Upper lobe of left lung (tissue), 6 donors: ENCODE results near the gene WFIKKN1. TPM values are rescaled to one million over a fixed set of nuclear protein-coding genes. Genes with fewer than 3 reads are reported as not detected.

Experiments used
- ATAC-seq, 2 donors: fragments of 200-7000 bp; cut with Tn5 transposase; one replicate each; pipeline ENCODE4 v1.9.1; 2022; ENCODE audit warnings: mild to moderate bottlenecking in 2 of 2, moderate library complexity in 2 of 2; ENCODE audit not compliant: low FRiP score in 2 of 2
- DNase-seq, 2 donors: peaks; one replicate each; pipeline ENCODE4 v3.0.0-alpha.2; 2019 to 2020
- H3K27ac ChIP-seq, 4 donors: fragments of 200-600 bp; sonication (generic); one replicate each; pipeline ENCODE4 v1.5.1; 2016 to 2019
- H3K27me3 ChIP-seq, 4 donors: fragments of 200-600 bp; sonication (generic); one replicate each; pipeline ENCODE4 v1.5.1; 2017 to 2019
- H3K36me3 ChIP-seq, 4 donors: fragments of 200-600 bp; sonication (generic); one replicate each; pipeline ENCODE4 v1.5.1; 2016 to 2019
- H3K4me1 ChIP-seq, 4 donors: fragments of 200-600 bp; sonication (generic); one replicate each; pipeline ENCODE4 v1.5.1; 2018 to 2019
- H3K4me3 ChIP-seq, 4 donors: fragments of 200-600 bp; sonication (generic); one replicate each; pipeline ENCODE4 v1.5.1; 2017 to 2019; ENCODE audit warnings: mild to moderate bottlenecking in 2 of 4, moderate library complexity in 1 of 4
- H3K9me3 ChIP-seq, 4 donors: fragments of 200-600 bp; sonication (generic); one replicate each; pipeline ENCODE4 v1.5.1; 2018 to 2019
- EP300 ChIP-seq, 4 donors: sonication (generic); formaldehyde crosslinking; IDR thresholded peaks; one replicate each; pipeline ENCODE4 v1.5.1; 2017; ENCODE audit warnings: antibody characterized with exemption in 4 of 4, control low read depth in 2 of 4
- POLR2A ChIP-seq, 4 donors: fragments of 450-650 bp; IDR thresholded peaks; one replicate each; pipeline ENCODE4 v1.5.1; 2016 to 2017; ENCODE audit warnings: antibody characterized with exemption in 4 of 4, mild to moderate bottlenecking in 2 of 4
- POLR2AphosphoS5 ChIP-seq, 2 donors: sonication (generic); formaldehyde crosslinking; IDR thresholded peaks; one replicate each; pipeline ENCODE4 v1.5.1; 2017; ENCODE audit warnings: antibody characterized with exemption in 2 of 2
- WGBS, 2 donors: methylation state at CpG; one replicate each; pipeline ENCODE4 v1.1.5; 2017 to 2018; 5-methylcytosine and 5-hydroxymethylcytosine counted together
- total RNA-seq, 6 donors: library from RNA; depleted of rRNA in 4 of 6; stranded (reverse); fragments of >200 nt in 4 of 6; gene quantifications; one replicate each; pipeline versions ENCODE4 v1.1.0 to v1.2.1, GENCODE V29; 2016 to 2021
- TF ChIP-seq, protein P1 (sequence below), 6 experiments: fragments of 450-650 bp in 4 of 6; fragments of 200-600 bp in 2 of 6; sonication (generic) in 2 of 6; IDR thresholded peaks; one replicate each; pipeline ENCODE4 v1.5.1; 2016 to 2019; ENCODE audit warnings: antibody characterized with exemption in 6 of 6
- donor health status: DM: no; HTN: no; CAD: no; lungs with moderate emphysema.
- donor health status: DM: no; HTN: yes; CAD: no; lungs with severe emphysema.

The WFIKKN1 gene
- total RNA-seq, 6 donors from 2014 or later, result 1.7 to 16.8 (median 5.8) TPM

GRCh38 chr16:652454-653305 is 21.9 kb downstream of the WFIKKN1 start:
- TF ChIP-seq, protein P1, sequence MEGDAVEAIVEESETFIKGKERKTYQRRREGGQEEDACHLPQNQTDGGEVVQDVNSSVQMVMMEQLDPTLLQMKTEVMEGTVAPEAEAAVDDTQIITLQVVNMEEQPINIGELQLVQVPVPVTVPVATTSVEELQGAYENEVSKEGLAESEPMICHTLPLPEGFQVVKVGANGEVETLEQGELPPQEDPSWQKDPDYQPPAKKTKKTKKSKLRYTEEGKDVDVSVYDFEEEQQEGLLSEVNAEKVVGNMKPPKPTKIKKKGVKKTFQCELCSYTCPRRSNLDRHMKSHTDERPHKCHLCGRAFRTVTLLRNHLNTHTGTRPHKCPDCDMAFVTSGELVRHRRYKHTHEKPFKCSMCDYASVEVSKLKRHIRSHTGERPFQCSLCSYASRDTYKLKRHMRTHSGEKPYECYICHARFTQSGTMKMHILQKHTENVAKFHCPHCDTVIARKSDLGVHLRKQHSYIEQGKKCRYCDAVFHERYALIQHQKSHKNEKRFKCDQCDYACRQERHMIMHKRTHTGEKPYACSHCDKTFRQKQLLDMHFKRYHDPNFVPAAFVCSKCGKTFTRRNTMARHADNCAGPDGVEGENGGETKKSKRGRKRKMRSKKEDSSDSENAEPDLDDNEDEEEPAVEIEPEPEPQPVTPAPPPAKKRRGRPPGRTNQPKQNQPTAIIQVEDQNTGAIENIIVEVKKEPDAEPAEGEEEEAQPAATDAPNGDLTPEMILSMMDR (IDR thresholded peaks at IDR 0.05), result no peak
- no peak for TF ChIP-seq POLR2A (IDR thresholded peaks at IDR 0.05)
- no peak for TF ChIP-seq EP300 (IDR thresholded peaks at IDR 0.05)
- no peak for TF ChIP-seq POLR2AphosphoS5 (IDR thresholded peaks at IDR 0.05)
- no peaks in the 10 kb centered on the region for H3K9me3 ChIP-seq
- no peak for ATAC-seq
- no peak for DNase-seq
- no peaks in the 10 kb centered on the region for H3K27me3 ChIP-seq
- no peak overlapping the region for H3K4me3 ChIP-seq
- WGBS, 2 donors, result 87 to 94% methylated on average over 18 to 24 of the region's 28 CpGs
- H3K27ac ChIP-seq, result no peak overlapping the region
- peaks cover 17 to 36% (median 20%) of the 10 kb centered on the region in 4 donors for H3K4me1 ChIP-seq
- peaks cover 0 to 36% (median 7%) of the 10 kb centered on the region in 4 donors for H3K36me3 ChIP-seq

DNA sequence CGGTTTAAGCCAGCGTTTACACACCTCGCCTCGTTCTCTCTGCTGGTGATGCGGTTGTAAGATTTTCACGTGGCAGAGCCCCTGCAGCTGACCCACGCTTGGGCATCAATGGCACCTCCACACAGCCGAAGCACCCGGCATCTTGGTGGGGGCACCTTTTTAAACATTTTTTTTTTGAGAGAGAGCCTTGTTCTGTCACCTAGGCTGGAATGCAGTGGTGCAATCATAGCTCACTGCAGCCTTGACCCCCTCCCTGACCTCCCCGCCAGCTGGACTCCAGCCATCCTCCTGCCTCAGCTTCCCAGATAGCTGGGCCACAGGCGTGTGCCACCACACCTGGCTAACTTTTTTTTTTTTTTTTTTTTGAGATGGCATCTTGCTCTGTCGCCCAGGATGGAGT is 23.2 kb downstream of the WFIKKN1 start:
- no peak for ATAC-seq
- H3K9me3 ChIP-seq, result no peaks in the 10 kb centered on the region
- H3K4me3 ChIP-seq, result no peak overlapping the region
- no peak overlapping the region for H3K27ac ChIP-seq
- no peak for DNase-seq
- no peaks in the 10 kb centered on the region for H3K27me3 ChIP-seq
- H3K4me1 ChIP-seq, result peaks cover 7 to 22% (median 11%) of the 10 kb centered on the region in 4 donors
- peaks cover 0 to 47% (median 14%) of the 10 kb centered on the region in 4 donors for H3K36me3 ChIP-seq
- WGBS, 2 donors, result 87 to 97% methylated on average over 12 of the region's 12 CpGs
- TF ChIP-seq, protein P1 (IDR thresholded peaks at IDR 0.05), result no peak
- TF ChIP-seq POLR2A (IDR thresholded peaks at IDR 0.05) (no peak), POLR2AphosphoS5 (IDR thresholded peaks at IDR 0.05) (no peak), EP300 (IDR thresholded peaks at IDR 0.05) (no peak)

DNA sequence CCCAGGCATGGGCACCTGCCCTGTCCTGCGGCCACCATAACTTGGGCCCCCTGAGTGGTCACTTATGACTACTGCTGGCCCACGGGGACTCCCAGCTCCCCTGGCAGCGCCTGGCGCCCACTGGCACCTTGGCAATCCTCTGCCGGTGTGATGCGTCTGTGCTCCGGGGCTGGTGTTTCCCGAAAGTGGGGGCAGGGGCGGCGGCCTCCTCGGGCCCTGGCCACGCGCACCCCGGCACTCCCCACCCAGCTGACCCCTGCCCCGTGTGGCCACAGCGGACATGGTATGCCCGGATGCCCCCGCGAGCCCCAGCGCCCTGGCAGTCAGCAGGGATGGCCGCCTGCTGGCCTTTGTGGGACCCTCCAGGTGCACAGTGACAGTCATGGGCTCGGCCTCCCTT is 26.7 kb downstream of the WFIKKN1 start:
- no peak for DNase-seq
- peaks cover 0 to 45% (median 14%) of the 10 kb centered on the region in 4 donors for H3K36me3 ChIP-seq
- H3K4me3 ChIP-seq, result no peak overlapping the region
- no peak overlapping the region for H3K27ac ChIP-seq
- H3K27me3 ChIP-seq, result no peaks in the 10 kb centered on the region
- no peak for TF ChIP-seq EP300 (IDR thresholded peaks at IDR 0.05)
- TF ChIP-seq, protein P1 (IDR thresholded peaks at IDR 0.05), result no peak
- TF ChIP-seq POLR2A (IDR thresholded peaks at IDR 0.05), result no peak
- H3K9me3 ChIP-seq, result no peaks in the 10 kb centered on the region
- WGBS, 2 donors, result 98% methylated on average over 9 to 20 of the region's 22 CpGs
- H3K4me1 ChIP-seq, result peaks cover 13 to 26% (median 14%) of the 10 kb centered on the region in 4 donors
- ATAC-seq, result no peak

GRCh38 chr16:658679-659571 is 28.1 kb downstream of the WFIKKN1 start:
- Histone ChIP-seq H3K4me1 (peaks cover 13 to 20% (median 14%) of the 10 kb centered on the region in 4 donors), H3K36me3 (peaks cover 0 to 38% (median 11%) of the 10 kb centered on the region in 4 donors), H3K27me3 (no peaks in the 10 kb centered on the region), H3K9me3 (no peaks in the 10 kb centered on the region), H3K27ac (no peak overlapping the region), H3K4me3 (no peak overlapping the region)
- ATAC-seq (no peak), DNase-seq (no peak)
- TF ChIP-seq POLR2AphosphoS5 (IDR thresholded peaks at IDR 0.05), result no peak
- TF ChIP-seq EP300 (IDR thresholded peaks at IDR 0.05), result no peak
- TF ChIP-seq, protein P1 (IDR thresholded peaks at IDR 0.05), result no peak
- no peak for TF ChIP-seq POLR2A (IDR thresholded peaks at IDR 0.05)
- 93 to 98% methylated on average over 6 to 31 of the region's 35 CpGs for WGBS, 2 donors
